Measurements from ENCODE around the gene RASSF10.

DNA sequence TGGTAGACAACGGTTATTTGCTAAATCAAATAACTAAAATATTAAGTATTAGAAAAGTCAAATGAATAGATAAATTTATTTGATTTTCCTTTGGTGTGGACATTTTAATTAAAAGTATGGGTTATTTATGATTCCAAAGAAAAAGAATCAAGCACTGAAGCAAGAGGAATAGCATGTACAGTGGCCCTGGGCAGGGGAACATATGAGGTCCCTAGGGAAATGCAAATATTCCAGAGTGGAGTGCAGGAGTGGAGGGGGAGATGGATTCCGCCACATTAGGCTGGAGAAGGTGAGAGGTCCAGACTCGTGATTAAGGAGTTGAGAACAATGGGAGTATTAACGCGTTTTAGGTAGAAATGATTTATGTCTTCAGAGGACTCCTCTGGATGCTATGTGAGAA lies 30.0 kb downstream of the RASSF10 start:
- TF ChIP-seq, protein P1, sequence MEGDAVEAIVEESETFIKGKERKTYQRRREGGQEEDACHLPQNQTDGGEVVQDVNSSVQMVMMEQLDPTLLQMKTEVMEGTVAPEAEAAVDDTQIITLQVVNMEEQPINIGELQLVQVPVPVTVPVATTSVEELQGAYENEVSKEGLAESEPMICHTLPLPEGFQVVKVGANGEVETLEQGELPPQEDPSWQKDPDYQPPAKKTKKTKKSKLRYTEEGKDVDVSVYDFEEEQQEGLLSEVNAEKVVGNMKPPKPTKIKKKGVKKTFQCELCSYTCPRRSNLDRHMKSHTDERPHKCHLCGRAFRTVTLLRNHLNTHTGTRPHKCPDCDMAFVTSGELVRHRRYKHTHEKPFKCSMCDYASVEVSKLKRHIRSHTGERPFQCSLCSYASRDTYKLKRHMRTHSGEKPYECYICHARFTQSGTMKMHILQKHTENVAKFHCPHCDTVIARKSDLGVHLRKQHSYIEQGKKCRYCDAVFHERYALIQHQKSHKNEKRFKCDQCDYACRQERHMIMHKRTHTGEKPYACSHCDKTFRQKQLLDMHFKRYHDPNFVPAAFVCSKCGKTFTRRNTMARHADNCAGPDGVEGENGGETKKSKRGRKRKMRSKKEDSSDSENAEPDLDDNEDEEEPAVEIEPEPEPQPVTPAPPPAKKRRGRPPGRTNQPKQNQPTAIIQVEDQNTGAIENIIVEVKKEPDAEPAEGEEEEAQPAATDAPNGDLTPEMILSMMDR (conservative IDR thresholded peaks at IDR 0.05; ENCODE audit: low read depth, low read length) = no peak
- TF ChIP-seq EZH2 (IDR thresholded peaks at IDR 0.05; ENCODE audit: low read length, unreplicated experiment) (no peak), EZH2phosphoT487 (IDR thresholded peaks at IDR 0.05; ENCODE audit: borderline replicate concordance, low read length) (no peak)

Data from PC-3 (cell line).